MG63 (cell line): ENCODE data around the gene SESN3. TPM values are rescaled to one million over a fixed set of nuclear protein-coding genes. Genes with fewer than 3 reads are reported as not detected.

ENCODE experiments used
- DNase-seq: peaks from one replicate; pipeline ENCODE4 v3.0.0-alpha.2; 2020
- H3K27me3 ChIP-seq: fragments of 250-450 bp; sonication (Bioruptor Pico); 2 replicates; pipeline ENCODE4 v1.5.1; 2020; ENCODE audit warnings: mild to moderate bottlenecking, moderate library complexity
- H3K36me3 ChIP-seq: fragments of 250-450 bp; sonication (Bioruptor Pico); 2 replicates; pipeline ENCODE4 v1.5.1; 2020; ENCODE audit warnings: mild to moderate bottlenecking, moderate library complexity
- H3K4me3 ChIP-seq: fragments of 250-450 bp; sonication (Bioruptor Pico); 2 replicates; pipeline ENCODE4 v1.5.1; 2020; ENCODE audit warnings: mild to moderate bottlenecking, moderate library complexity
- H3K9me3 ChIP-seq: fragments of 250-450 bp; sonication (Bioruptor Pico); 2 replicates; pipeline ENCODE4 v1.5.1; 2020; ENCODE audit warnings: mild to moderate bottlenecking, moderate library complexity
- total RNA-seq: library from RNA; depleted of rRNA; stranded (reverse); fragments of >200 nt; shearing (Covaris generic); gene quantifications from 2 replicates; pipeline ENCODE4 v1.2.3, GENCODE V29; 2014; ENCODE audit warnings: low replicate concordance; rRNA removed

SESN3 gene
- total RNA-seq, 1 experiment from 2014 or later: 0.69 TPM

- Histone ChIP-seq H3K4me3 (no peak overlapping the region), H3K27me3 (no peaks in the 10 kb centered on the region), H3K9me3 (no peaks in the 10 kb centered on the region; the same call in none of the 2 replicates), H3K36me3 (no peaks in the 10 kb centered on the region)
- DNase-seq: no peak
Observed at GRCh38 chr11:95121698-95122097, 109.3 kb downstream of the SESN3 start.

GRCh38 chr11:95119361-95120060 is 111.5 kb downstream of the SESN3 start:
- Histone ChIP-seq H3K9me3 (peaks cover 2% of the 10 kb centered on the region), H3K4me3 (no peak overlapping the region), H3K27me3 (peaks cover 4% of the 10 kb centered on the region), H3K36me3 (no peaks in the 10 kb centered on the region)
- no peak for DNase-seq

- DNase-seq: no peak
- peaks cover 2% of the 10 kb centered on the region for H3K9me3 ChIP-seq
- H3K27me3 ChIP-seq: peaks cover 4% of the 10 kb centered on the region
- no peaks in the 10 kb centered on the region for H3K36me3 ChIP-seq
- H3K4me3 ChIP-seq: no peak overlapping the region
Observed at GRCh38 chr11:95115597-95115996, 115.4 kb downstream of the SESN3 start.

Other genes with a start within 250 kb of the SESN3 start
- gene KDM4E, start 205.9 kb downstream of the SESN3 start, total RNA-seq: not detected in 2 replicates
- gene KDM4F, start 181.8 kb downstream of the SESN3 start, total RNA-seq: not detected in 2 replicates
- gene SRSF8, start 164.3 kb downstream of the SESN3 start, total RNA-seq: 5.0 and 5.8 TPM in 2 replicates
- gene ENDOD1, start 141.4 kb downstream of the SESN3 start, total RNA-seq: 5.4 and 6.4 TPM in 2 replicates